Measurements from ENCODE around the gene CTDNEP1. TPM values are rescaled to one million over a fixed set of nuclear protein-coding genes. Genes with fewer than 3 reads are reported as not detected.
A peak's percentile ranks its signal among the peaks of the same experiment; 100 is the strongest.

The CTDNEP1 gene
- polyA plus RNA-seq, 2 of the 4 experiments (the other 2 are of a cell fraction), result 145 to 161 TPM

GRCh38 chr17:7234083-7234951 is 17.2 kb downstream of the CTDNEP1 start, which contains the start of gene DVL2 (continued):
- TF ChIP-seq TFCP2L1 (CRISPR knock-in tag; IDR thresholded peaks at IDR 0.05), result peak; percentile 65; the same call in 1 of the 2 replicates
- TF ChIP-seq ZSCAN20 (CRISPR knock-in tag; IDR thresholded peaks at IDR 0.05), result peak; percentile 88
- peak; percentile 47; the same call in 1 of the 2 replicates for TF ChIP-seq REST (IDR thresholded peaks at IDR 0.05)
- peak; percentile 76 for TF ChIP-seq GATA3 (IDR thresholded peaks at IDR 0.05; ENCODE audit: borderline replicate concordance)
- TF ChIP-seq PBX3 (IDR thresholded peaks at IDR 0.05), result peak; percentile 98
- TF ChIP-seq MAZ (IDR thresholded peaks at IDR 0.05; ENCODE audit: borderline replicate concordance, low read depth, low read length), result 0 out of 2 replicates have a peak, but pooled peaks have one; percentile 63
- TF ChIP-seq USF2 (IDR thresholded peaks at IDR 0.05), result peak; percentile 100
- TF ChIP-seq JUN (IDR thresholded peaks at IDR 0.05), result peak; percentile 94 to 99
- TF ChIP-seq BHLHE40 (IDR thresholded peaks at IDR 0.05; ENCODE audit: low read depth, low read length), result peak; percentile 86
- TF ChIP-seq RAD21 (conservative IDR thresholded peaks at IDR 0.05 in 1 of 2, IDR thresholded peaks at IDR 0.05 in 1 of 2), result 0 out of 5 replicates have a peak, but pooled peaks of 1 of the 2 experiments have one; percentile 13
- peak; percentile 87 for TF ChIP-seq KDM5A (IDR thresholded peaks at IDR 0.05)
- no peak for TF ChIP-seq ESRRA (IDR thresholded peaks at IDR 0.05; ENCODE audit: borderline replicate concordance, low read length)
- TF ChIP-seq CHD4 (IDR thresholded peaks at IDR 0.05; ENCODE audit: borderline replicate concordance), result no peak
- no peak for TF ChIP-seq ZC3H11A (IDR thresholded peaks at IDR 0.05)
- peak; percentile 80; the same call in 1 of the 2 replicates for TF ChIP-seq HOXA7 (CRISPR knock-in tag; IDR thresholded peaks at IDR 0.05)

DNA sequence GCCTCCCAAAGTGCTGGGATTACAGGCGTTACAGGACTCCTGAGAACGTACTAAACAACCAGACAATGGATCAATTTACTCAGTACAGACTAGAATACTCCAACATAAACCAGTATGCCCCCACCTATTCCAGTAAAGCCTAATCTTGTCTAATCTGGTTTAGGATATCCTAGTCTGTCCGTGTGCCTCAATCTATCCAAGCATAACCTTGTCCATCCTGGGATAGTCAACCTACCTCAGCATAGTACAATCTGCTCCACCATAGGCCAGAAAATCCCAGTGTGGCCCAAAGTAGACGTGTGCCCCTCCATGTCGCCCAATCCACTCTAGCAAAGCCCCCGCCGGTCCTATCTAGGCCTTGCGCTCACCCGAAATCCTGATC is 17.8 kb downstream of the CTDNEP1 start:
- H3K4me3 ChIP-seq, result peak overlapping the region; percentile 77
- FAIRE-seq (no peak), ATAC-seq (peak; percentile 4 to 32; a peak in 4 of 6 replicates), DNase-seq (ENCODE audit: low read depth in 1 of 2, low spot score in 1 of 2) (no peak)
- WGBS (ENCODE audit: missing lambda C conversion rate), result 7% methylated on average over 9 of the region's 9 CpGs
- peaks cover 46% of the 10 kb centered on the region for H3K4me1 ChIP-seq
- peak overlapping the region; percentile 92 for H3K4me2 ChIP-seq
- ChIA-PET CTCF (interaction anchor here (1.0 to 17.3 kb wide), 5 partner anchors 12 to 188 kb away, joined by 3 to 169 read pairs (median 7); partner anchors contain the start of genes ACADVL and DLG4), POLR2A (interaction anchor here (0.5 to 6.9 kb wide), 9 partner anchors 8 to 198 kb away, joined by 3 to 63 read pairs (median 3); partner anchors contain the start of genes ACADVL, DLG4, GABARAP and SLC16A13)
- H3K27ac ChIP-seq, result peak overlapping the region; percentile 94 to 95
- no peak for TF ChIP-seq SMC3 (IDR thresholded peaks at IDR 0.05)
- TF ChIP-seq PHF8 (IDR thresholded peaks at IDR 0.05; ENCODE audit: borderline replicate concordance, low read depth), result no peak
- no peak for TF ChIP-seq HEYL (CRISPR knock-in tag; IDR thresholded peaks at IDR 0.05)
- TF ChIP-seq ZFP36 (IDR thresholded peaks at IDR 0.05; ENCODE audit: borderline replicate concordance, partially characterized antibody), result no peak
- no peak for TF ChIP-seq CTCF (IDR thresholded peaks at IDR 0.05)
- no peaks in the 10 kb centered on the region for H3K9me3 ChIP-seq
